NK-92 (cell line): ENCODE measurements around the gene PTK7.
A peak's percentile ranks its signal among the peaks of the same experiment; 100 is the strongest.

ENCODE experiments used
- DNase-seq: peaks from one replicate; lab custom pipeline; 2025; ENCODE audit not compliant: unreplicated experiment; lab: John Stamatoyannopoulos, UW

PTK7 gene

GRCh38 chr6:43143235-43144128 is 67.4 kb downstream of the PTK7 start:
- no peak for DNase-seq

- DNase-seq, result no peak
These were observed 68.8 kb downstream of the PTK7 start for GRCh38 chr6:43144879-43145278.

- no peak for DNase-seq
These were observed 70.1 kb downstream of the PTK7 start for GRCh38 chr6:43146261-43146660.

- DNase-seq, result no peak
These were observed 70.9 kb downstream of the PTK7 start for GRCh38 chr6:43146709-43147688.

- DNase-seq, result no peak
These were observed 71.8 kb downstream of the PTK7 start for GRCh38 chr6:43147691-43148477.

GRCh38 chr6:43149265-43149664 is 73.2 kb downstream of the PTK7 start:
- no peak for DNase-seq

- no peak for DNase-seq
These were observed 74.1 kb downstream of the PTK7 start for GRCh38 chr6:43150051-43150751.

GRCh38 chr6:43159599-43159998 is 83.5 kb downstream of the PTK7 start:
- DNase-seq, result no peak

- DNase-seq, result no peak
These were observed 87.8 kb downstream of the PTK7 start for GRCh38 chr6:43163899-43164298.

- no peak for DNase-seq
These were observed 94.4 kb downstream of the PTK7 start for GRCh38 chr6:43170417-43170930.

- DNase-seq, result peak; percentile 96
These were observed 95.0 kb downstream of the PTK7 start, which contains the start of gene SRF for GRCh38 chr6:43170931-43171706. SRF (plus strand) TSS chr6:43171269; CDS start chr6:43171657, 388 bp downstream.

GRCh38 chr6:43171707-43172103 is 95.6 kb downstream of the PTK7 start:
- DNase-seq, result no peak

- DNase-seq, result no peak
These were observed 96.2 kb downstream of the PTK7 start for GRCh38 chr6:43172104-43173007.

GRCh38 chr6:43173591-43174262 is 97.6 kb downstream of the PTK7 start:
- DNase-seq, result no peak

GRCh38 chr6:43174263-43175112 is 98.4 kb downstream of the PTK7 start:
- DNase-seq, result peak; percentile 58

- DNase-seq, result no peak
These were observed 99.7 kb downstream of the PTK7 start for GRCh38 chr6:43175676-43176422.
